HEK293T (cell line): ENCODE data around the gene MYRF.

Experiments
- ARNT ChIP-seq: fragments of 450-650 bp; IDR thresholded peaks from 2 replicates; pipeline ENCODE4 v1.6.1; 2017; ENCODE audit warnings: mild to moderate bottlenecking
- FOXK2 ChIP-seq: fragments of 450-650 bp; IDR thresholded peaks from 2 replicates; pipeline ENCODE4 v1.6.1; 2016; ENCODE audit warnings: mild to moderate bottlenecking
- L3MBTL2 ChIP-seq: fragments of 450-650 bp; conservative IDR thresholded peaks from 2 replicates; pipeline ENCODE4 v1.6.1; 2016; ENCODE audit warnings: mild to moderate bottlenecking
- NFRKB ChIP-seq: fragments of 450-650 bp; IDR thresholded peaks from 2 replicates; pipeline ENCODE4 v1.6.1; 2016; ENCODE audit warnings: mild to moderate bottlenecking, moderate library complexity
- SP1 ChIP-seq: fragments of 450-650 bp; IDR thresholded peaks from 2 replicates; pipeline ENCODE4 v1.6.1; 2017
- TARDBP ChIP-seq: fragments of 450-650 bp; IDR thresholded peaks from 2 replicates; pipeline ENCODE4 v1.6.1; 2016
- TF ChIP-seq, protein P1 (sequence below): fragments of 450-650 bp; IDR thresholded peaks from 2 replicates; pipeline ENCODE4 v1.6.1; 2016

DNA sequence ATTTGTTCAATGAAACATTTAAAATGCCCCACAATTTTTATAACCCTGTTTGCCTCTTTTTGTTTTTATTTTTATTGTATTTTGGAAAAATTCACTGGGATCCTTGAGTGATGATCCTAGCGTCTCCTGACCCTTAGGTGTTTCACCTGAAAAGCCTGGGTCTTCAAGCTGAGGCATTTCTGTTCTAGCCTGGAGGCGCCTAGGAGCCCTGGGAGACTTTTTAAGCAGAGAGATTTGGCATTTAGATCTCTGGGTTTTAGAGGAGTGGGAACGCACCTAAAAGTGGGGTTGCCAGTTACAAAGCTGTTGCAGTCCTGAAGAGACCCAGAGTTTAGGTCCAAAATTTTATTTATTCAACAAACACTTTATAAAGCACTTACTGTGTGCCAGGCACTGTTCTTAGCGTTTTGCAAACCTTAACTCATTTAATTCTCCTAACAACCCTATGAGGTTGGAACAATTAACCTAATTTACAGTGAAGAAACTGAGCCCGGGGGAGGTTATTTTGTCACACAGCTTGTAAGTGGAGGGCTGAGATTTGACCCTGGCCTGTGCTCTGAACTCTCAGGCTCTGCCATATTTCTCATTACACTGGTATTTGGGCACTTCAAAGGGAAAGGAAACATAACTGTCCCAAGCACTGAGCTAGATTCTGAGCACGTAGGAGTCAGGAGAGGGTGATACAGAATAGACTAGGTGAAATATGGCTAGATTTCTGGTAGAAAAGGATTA, 65.2 kb downstream of the MYRF start:
- no peak for TF ChIP-seq TARDBP
- TF ChIP-seq, protein P1, sequence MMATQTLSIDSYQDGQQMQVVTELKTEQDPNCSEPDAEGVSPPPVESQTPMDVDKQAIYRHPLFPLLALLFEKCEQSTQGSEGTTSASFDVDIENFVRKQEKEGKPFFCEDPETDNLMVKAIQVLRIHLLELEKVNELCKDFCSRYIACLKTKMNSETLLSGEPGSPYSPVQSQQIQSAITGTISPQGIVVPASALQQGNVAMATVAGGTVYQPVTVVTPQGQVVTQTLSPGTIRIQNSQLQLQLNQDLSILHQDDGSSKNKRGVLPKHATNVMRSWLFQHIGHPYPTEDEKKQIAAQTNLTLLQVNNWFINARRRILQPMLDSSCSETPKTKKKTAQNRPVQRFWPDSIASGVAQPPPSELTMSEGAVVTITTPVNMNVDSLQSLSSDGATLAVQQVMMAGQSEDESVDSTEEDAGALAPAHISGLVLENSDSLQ: no peak
- no peak for TF ChIP-seq SP1
- no peak for TF ChIP-seq L3MBTL2
- no peak for TF ChIP-seq ARNT
- no peak for TF ChIP-seq NFRKB
- no peak for TF ChIP-seq FOXK2
